ENCODE measurements around the gene CNP.

DNA sequence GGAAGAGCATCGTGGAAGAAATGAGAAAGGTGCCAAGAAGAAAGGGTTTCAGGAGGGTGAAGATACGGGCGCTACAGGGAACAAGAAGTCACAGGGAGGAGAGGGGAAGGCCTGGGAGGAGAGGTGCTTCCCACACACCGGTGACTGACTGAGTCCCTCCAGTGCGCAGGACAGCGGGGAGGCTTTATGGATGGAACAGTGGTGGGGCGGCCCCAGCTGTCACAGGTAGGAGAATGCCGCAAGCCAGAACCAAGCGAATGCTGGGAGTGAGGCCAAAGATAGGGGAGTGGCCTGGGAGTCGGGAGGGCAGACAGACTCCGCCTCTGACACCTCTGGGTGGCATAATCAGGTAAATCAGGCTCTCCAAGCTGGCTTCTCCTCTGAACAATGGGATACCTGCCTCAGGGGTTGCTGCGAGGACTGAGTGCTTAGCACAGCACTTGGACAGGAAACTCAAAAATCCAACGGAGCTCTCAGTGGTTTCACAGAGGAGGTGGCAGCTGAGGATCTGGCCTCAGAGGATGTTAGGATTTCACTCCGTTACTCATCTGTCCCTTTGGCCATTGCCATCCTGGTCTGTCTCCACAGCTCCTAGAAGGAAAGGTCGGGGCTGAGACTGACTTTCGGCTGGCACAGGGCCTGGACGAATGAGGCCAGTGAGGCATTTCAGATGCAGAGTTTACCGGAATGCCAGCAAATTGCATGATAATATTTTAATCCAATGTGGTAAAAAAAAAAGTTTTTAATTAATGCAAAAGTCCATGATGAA, 717 bp upstream of the CNP start:
- TF ChIP-seq, protein P1, sequence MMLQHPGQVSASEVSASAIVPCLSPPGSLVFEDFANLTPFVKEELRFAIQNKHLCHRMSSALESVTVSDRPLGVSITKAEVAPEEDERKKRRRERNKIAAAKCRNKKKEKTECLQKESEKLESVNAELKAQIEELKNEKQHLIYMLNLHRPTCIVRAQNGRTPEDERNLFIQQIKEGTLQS (IDR thresholded peaks at IDR 0.05; ENCODE audit: insufficient read depth, low read depth, low read length) = no peak
- TF ChIP-seq ZNF274 (IDR thresholded peaks at IDR 0.05; ENCODE audit: borderline replicate concordance, extremely low read depth, low read length) (no peak), JUND (IDR thresholded peaks at IDR 0.05; ENCODE audit: low read length) (no peak), CBX5 (IDR thresholded peaks at IDR 0.05; ENCODE audit: low read depth, low read length) (no peak), SIN3A (conservative IDR thresholded peaks at IDR 0.05 in 1 of 2, IDR thresholded peaks at IDR 0.05 in 1 of 2; ENCODE audit: low read depth in 1 of 2, low read length in 2 of 2) (0 out of 4 replicates have a peak, but pooled peaks of 1 of the 2 experiments have one; percentile 74), CTBP2 (IDR thresholded peaks at IDR 0.05; ENCODE audit: borderline replicate concordance, insufficient read depth, insufficient read length, low read length) (no peak), POLR2A (IDR thresholded peaks at IDR 0.05; ENCODE audit: control extremely low read depth in 1 of 2, low read depth in 2 of 2, low read length in 2 of 2) (peak; percentile 49 to 65; a peak in 2 of 3 replicates), EP300 (IDR thresholded peaks at IDR 0.05; ENCODE audit: borderline replicate concordance in 1 of 2, low read depth in 2 of 2, low read length in 2 of 2) (no peak), GABPA (IDR thresholded peaks at IDR 0.05; ENCODE audit: borderline replicate concordance, insufficient read depth, low read length) (no peak), POLR2AphosphoS5 (IDR thresholded peaks at IDR 0.05; ENCODE audit: low read depth, low read length) (peak; percentile 11; the same call in 1 of the 2 replicates)
- TF ChIP-seq, protein P2, sequence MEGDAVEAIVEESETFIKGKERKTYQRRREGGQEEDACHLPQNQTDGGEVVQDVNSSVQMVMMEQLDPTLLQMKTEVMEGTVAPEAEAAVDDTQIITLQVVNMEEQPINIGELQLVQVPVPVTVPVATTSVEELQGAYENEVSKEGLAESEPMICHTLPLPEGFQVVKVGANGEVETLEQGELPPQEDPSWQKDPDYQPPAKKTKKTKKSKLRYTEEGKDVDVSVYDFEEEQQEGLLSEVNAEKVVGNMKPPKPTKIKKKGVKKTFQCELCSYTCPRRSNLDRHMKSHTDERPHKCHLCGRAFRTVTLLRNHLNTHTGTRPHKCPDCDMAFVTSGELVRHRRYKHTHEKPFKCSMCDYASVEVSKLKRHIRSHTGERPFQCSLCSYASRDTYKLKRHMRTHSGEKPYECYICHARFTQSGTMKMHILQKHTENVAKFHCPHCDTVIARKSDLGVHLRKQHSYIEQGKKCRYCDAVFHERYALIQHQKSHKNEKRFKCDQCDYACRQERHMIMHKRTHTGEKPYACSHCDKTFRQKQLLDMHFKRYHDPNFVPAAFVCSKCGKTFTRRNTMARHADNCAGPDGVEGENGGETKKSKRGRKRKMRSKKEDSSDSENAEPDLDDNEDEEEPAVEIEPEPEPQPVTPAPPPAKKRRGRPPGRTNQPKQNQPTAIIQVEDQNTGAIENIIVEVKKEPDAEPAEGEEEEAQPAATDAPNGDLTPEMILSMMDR (IDR thresholded peaks at IDR 0.05; ENCODE audit: control extremely low read depth in 1 of 3, insufficient read depth in 1 of 3, low read depth in 1 of 3, low read length in 3 of 3) = peak in 1 of 3 experiments; percentile 1; a peak in 1 of 4 replicates

Data from H1 (cell line).